Measurements from ENCODE around the gene E2F6. TPM values are rescaled to one million over a fixed set of nuclear protein-coding genes. Genes with fewer than 3 reads are reported as not detected.
"Not testable (repeated sequence)": the region's sequence is repeated elsewhere in the genome, so short reads cannot be mapped to it uniquely, and the experiment has no call there.

E2F6 gene
- total RNA-seq, 1 experiment from 2014 or later = 25.6 TPM

GRCh38 chr2:11407413-11407812, 58.5 kb downstream of the E2F6 start:
- CTCF ChIA-PET = no interaction called here
- Mint-ChIP-seq H3K9me3 (ENCODE audit: low read depth, unreplicated experiment) (no peaks in the 10 kb centered on the region), H3K36me3 (ENCODE audit: insufficient read depth, unreplicated experiment) (no peaks in the 10 kb centered on the region), H3K27me3 (ENCODE audit: unreplicated experiment) (no peaks in the 10 kb centered on the region), H3K27ac (ENCODE audit: unreplicated experiment) (no peak overlapping the region), H3K4me1 (ENCODE audit: low read depth, unreplicated experiment) (peaks cover 28% of the 10 kb centered on the region), H3K4me3 (ENCODE audit: low read depth, unreplicated experiment) (no peak overlapping the region)
- intact Hi-C loops (cut with micrococcal nuclease; ENCODE audit: unreplicated experiment) = no loop called here
- no TSS peak for BruUV-seq (replicated peaks)
- TF ChIP-seq CTCF (IDR thresholded peaks at IDR 0.05; ENCODE audit: unreplicated experiment) = no peak
- no peak for DNase-seq

- CTCF ChIA-PET = interaction anchor here (0.5 kb wide), 1 partner anchor 1942 kb away, joined by 5 read pairs; no protein-coding TSS in a partner anchor
- Mint-ChIP-seq H3K27ac (ENCODE audit: unreplicated experiment) (no peak overlapping the region), H3K27me3 (ENCODE audit: unreplicated experiment) (no peaks in the 10 kb centered on the region), H3K4me3 (ENCODE audit: low read depth, unreplicated experiment) (no peak overlapping the region), H3K9me3 (ENCODE audit: low read depth, unreplicated experiment) (no peaks in the 10 kb centered on the region), H3K36me3 (ENCODE audit: insufficient read depth, unreplicated experiment) (no peaks in the 10 kb centered on the region), H3K4me1 (ENCODE audit: low read depth, unreplicated experiment) (peaks cover 28% of the 10 kb centered on the region)
- no peak for DNase-seq
- no TSS peak for BruUV-seq (replicated peaks)
- intact Hi-C loops (cut with micrococcal nuclease; ENCODE audit: unreplicated experiment) = no loop called here
- TF ChIP-seq CTCF (IDR thresholded peaks at IDR 0.05; ENCODE audit: unreplicated experiment) = no peak
Measured at GRCh38 chr2:11406958-11407381, 59.0 kb downstream of the E2F6 start.

GRCh38 chr2:11406267-11406957, 59.5 kb downstream of the E2F6 start:
- peaks cover 26% of the 10 kb centered on the region for H3K4me1 Mint-ChIP-seq (ENCODE audit: low read depth, unreplicated experiment)
- no peak for TF ChIP-seq CTCF (IDR thresholded peaks at IDR 0.05; ENCODE audit: unreplicated experiment)
- intact Hi-C loops (cut with micrococcal nuclease; ENCODE audit: unreplicated experiment) = no loop called here
- H3K4me3 Mint-ChIP-seq (ENCODE audit: low read depth, unreplicated experiment) = no peak overlapping the region
- CTCF ChIA-PET = interaction anchor here (0.5 kb wide), 1 partner anchor 1942 kb away, joined by 5 read pairs; no protein-coding TSS in a partner anchor
- DNase-seq = no peak
- no TSS peak for BruUV-seq (replicated peaks)
- H3K27ac Mint-ChIP-seq (ENCODE audit: unreplicated experiment) = peak overlapping the region; percentile 27
- no peaks in the 10 kb centered on the region for H3K36me3 Mint-ChIP-seq (ENCODE audit: insufficient read depth, unreplicated experiment)
- no peaks in the 10 kb centered on the region for H3K27me3 Mint-ChIP-seq (ENCODE audit: unreplicated experiment)
- no peaks in the 10 kb centered on the region for H3K9me3 Mint-ChIP-seq (ENCODE audit: low read depth, unreplicated experiment)

- CTCF ChIA-PET = interaction anchor here (0.9 kb wide), 1 partner anchor 16 kb away, joined by 3 read pairs; no protein-coding TSS in a partner anchor
- intact Hi-C loops (cut with micrococcal nuclease; ENCODE audit: unreplicated experiment) = no loop called here
- H3K4me1 Mint-ChIP-seq (ENCODE audit: low read depth, unreplicated experiment) = peaks cover 20% of the 10 kb centered on the region
- no TSS peak for BruUV-seq (replicated peaks)
- H3K27ac Mint-ChIP-seq (ENCODE audit: unreplicated experiment) = peak overlapping the region; percentile 27
- TF ChIP-seq CTCF (IDR thresholded peaks at IDR 0.05; ENCODE audit: unreplicated experiment) = no peak
- no peaks in the 10 kb centered on the region for H3K27me3 Mint-ChIP-seq (ENCODE audit: unreplicated experiment)
- no peaks in the 10 kb centered on the region for H3K36me3 Mint-ChIP-seq (ENCODE audit: insufficient read depth, unreplicated experiment)
- DNase-seq = peak; percentile 46
- H3K4me3 Mint-ChIP-seq (ENCODE audit: low read depth, unreplicated experiment) = no peak overlapping the region
- H3K9me3 Mint-ChIP-seq (ENCODE audit: low read depth, unreplicated experiment) = no peaks in the 10 kb centered on the region
Measured at GRCh38 chr2:11405599-11406266, 60.2 kb downstream of the E2F6 start.

GRCh38 chr2:11405074-11405406, 60.9 kb downstream of the E2F6 start:
- intact Hi-C loops (cut with micrococcal nuclease; ENCODE audit: unreplicated experiment); H3K27me3 Mint-ChIP-seq (ENCODE audit: unreplicated experiment); H3K36me3 Mint-ChIP-seq (ENCODE audit: insufficient read depth, unreplicated experiment); H3K9me3 Mint-ChIP-seq (ENCODE audit: low read depth, unreplicated experiment); H3K27ac Mint-ChIP-seq (ENCODE audit: unreplicated experiment); BruUV-seq (replicated peaks); DNase-seq; H3K4me3 Mint-ChIP-seq (ENCODE audit: low read depth, unreplicated experiment): not testable (repeated sequence)
- peaks cover 20% of the 10 kb centered on the region for H3K4me1 Mint-ChIP-seq (ENCODE audit: low read depth, unreplicated experiment)
- CTCF ChIA-PET = interaction anchor here (0.9 kb wide), 1 partner anchor 15 kb away, joined by 3 read pairs; no protein-coding TSS in a partner anchor

Data from Calu3 (cell line).